ENCODE results near the gene HNRNPA2B1.
"Not testable (repeated sequence)": the region's sequence is repeated elsewhere in the genome, so short reads cannot be mapped to it uniquely, and the experiment has no call there.

The HNRNPA2B1 gene

GRCh38 chr7:26198133-26198780 is 2.3 kb downstream of the HNRNPA2B1 start:
- no peak for DNase-seq (ENCODE audit: low spot score)

DNA sequence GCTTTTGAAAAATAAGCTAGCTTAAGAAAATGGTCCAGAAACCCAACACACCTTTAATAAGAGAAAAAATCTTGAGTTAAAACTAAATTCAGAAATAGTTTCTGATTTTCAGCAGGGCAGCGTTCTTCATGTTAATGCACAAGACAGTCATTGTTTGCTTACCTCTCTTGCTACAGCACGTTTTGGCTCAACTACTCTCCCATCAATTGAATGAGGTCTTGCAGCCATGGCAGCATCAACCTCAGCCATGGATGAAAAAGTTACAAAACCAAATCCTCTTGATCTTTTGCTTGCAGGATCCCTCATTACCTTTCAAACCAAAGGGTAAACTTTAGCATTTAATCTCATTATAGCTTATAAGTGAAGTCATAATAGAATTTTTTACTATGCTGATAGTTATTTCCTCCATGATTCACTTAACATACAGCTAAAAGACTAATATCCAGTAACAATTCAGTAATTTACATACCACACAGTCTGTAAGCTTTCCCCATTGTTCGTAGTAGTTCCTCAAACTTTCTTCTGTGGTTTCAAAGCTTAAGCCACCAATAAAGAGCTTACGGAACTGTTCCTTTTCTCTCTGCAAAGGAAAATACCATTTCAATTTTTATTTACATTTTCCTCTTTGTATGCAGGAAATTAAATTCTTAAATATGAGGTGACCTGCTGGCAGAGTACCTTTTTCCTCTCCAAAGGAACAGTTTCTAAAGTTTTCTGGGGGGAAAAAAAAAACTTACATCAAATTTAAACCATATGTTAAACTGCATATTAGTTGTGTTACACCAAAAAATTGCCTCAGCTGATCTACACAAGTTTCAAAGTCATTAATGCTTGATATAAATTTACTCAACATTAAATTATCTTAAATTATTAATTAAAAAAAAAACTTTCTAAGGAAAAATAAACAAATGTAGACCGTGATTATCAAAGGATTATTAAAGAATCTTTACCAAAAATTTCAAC is 3.1 kb downstream of the HNRNPA2B1 start:
- no peak for DNase-seq (ENCODE audit: low spot score)

DNA sequence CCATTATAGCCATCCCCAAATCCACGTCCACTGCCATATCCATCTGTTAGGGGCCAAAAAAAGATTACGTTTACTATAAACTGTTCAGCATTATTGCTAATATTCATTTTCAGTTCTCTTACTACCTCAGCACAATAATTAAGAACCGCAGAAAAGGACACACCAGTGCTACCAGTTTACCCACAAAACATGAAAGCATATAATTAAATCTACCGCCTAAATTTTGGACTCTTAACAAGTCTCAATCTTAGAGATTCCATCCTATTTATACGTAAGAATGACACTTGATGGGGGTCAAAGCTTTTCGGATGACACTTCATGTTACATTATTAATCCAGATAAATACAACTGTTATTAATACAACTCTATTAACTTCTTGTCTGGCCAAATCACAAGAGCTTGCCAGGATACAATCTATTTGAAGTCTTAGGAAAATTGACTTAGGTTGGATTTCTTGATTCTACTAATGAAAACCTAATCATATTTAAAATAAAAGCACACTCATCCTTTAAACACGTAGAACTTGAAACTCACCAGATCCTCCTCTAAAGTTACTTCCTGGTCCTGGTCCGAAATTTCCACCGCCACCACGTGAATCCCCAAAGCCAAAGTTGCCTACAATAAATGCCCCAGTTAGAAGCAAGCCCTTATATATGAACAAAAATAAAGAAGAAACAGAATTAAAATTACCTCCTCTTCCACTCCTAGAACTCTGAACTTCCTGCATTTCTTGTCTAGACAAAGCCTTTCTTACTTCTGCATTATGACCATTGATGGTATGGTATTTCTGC is 4.5 kb downstream of the HNRNPA2B1 start:
- DNase-seq (ENCODE audit: low spot score), result no peak

- no peak for DNase-seq (ENCODE audit: low spot score)
Observed at GRCh38 chr7:26195182-26195581, 5.4 kb downstream of the HNRNPA2B1 start.

GRCh38 chr7:26194764-26195163 is 5.8 kb downstream of the HNRNPA2B1 start:
- not testable (repeated sequence) for DNase-seq (ENCODE audit: low spot score)

DNA sequence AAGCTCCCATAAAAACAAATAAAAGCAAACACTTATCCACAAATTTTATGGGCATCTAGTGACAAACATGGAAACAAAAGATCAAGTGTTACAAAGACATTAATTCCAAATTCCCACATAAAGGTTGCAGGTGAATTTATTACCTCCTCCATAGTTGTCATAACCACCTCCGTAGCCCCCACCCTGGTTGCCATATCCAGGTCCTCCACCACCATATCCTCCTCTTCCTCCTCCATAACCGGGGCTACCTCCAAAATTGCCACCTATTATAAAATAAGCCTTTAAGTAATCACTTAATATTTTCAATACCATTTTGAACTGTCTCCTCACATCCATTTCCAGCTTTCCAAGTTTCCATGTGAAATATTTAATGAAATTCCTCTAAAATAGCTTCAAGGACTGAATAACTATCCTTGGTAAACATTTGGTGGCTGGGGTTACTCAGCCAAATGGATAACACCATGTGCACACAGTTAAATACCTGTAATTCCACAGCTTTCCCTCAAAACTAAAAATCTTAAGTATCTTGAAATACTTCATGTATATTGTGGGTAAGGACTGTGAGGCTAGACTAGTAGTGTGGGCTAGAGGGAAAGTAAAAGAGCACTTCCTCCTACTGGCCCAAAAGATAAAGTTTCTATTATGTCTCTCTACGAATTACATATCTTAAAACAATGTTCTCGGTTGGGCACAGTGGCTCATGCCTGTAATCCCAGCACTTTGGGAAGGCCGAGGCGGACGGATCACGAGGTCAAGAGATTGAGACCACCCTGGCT is 6.9 kb downstream of the HNRNPA2B1 start:
- no peak for DNase-seq (ENCODE audit: low spot score)

DNA sequence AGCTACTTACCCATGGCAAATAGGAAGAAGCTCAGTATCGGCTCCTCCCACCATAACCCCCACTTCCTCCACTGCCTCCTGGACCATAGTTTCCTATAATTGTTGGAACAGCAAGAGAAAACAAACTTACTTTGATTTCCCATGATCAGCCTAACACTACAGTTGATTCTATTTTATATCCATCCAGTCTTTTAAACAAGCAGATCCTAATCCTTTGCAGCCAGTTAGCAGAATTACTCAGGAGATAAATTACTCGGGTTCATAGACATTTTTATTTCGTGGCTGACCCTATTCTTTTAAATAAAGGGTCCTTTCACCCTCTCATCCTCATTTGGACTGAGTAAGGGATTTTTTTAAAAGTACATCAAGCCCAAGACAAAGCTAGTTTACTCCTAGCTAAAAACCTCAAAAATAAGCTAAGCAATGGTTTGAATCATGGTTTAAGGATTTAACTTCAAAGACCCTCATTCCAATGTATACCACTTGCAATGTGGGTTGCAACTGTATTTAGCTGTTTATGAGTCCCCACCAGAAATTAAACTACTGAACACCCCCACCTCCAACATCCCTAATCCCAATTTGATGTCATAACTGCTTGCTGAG is 8.0 kb downstream of the HNRNPA2B1 start:
- DNase-seq (ENCODE audit: low spot score), result no peak

GRCh38 chr7:26191974-26192479 is 8.5 kb downstream of the HNRNPA2B1 start:
- DNase-seq (ENCODE audit: low spot score), result no peak

DNA sequence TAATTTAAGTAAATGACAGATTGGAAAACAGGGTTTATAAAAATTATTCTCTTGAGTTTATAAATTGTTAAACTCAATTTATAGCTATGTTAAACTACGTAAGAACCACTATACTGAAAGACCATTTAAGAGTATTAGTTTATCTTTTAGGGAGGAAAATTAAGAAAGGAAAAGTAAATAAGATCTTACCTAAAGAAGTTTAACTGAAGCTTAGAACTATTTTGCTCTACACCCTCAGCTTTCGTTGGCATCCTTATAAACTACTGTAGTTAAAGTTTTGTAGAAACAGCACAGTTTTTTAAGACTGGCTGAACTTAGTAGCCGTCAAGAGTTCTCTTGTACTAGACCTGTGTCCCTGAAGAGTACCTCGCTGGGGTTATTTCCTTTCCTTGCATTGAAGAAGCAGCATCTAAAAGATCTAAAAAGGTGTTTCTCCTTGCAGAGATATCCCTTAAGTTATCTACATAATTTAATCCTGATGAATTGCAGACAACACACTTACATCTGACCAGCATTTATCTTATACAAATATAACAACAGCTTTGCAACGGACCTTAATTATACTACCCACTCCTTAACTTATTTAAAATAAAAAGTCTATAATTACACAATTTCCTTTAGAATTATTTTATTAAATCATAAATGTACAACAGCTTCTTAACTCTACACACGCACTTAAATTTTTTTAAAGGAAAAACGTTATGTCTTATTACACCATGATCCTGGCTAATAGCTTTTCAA is 9.1 kb downstream of the HNRNPA2B1 start:
- no peak for DNase-seq (ENCODE audit: low spot score)

DNA sequence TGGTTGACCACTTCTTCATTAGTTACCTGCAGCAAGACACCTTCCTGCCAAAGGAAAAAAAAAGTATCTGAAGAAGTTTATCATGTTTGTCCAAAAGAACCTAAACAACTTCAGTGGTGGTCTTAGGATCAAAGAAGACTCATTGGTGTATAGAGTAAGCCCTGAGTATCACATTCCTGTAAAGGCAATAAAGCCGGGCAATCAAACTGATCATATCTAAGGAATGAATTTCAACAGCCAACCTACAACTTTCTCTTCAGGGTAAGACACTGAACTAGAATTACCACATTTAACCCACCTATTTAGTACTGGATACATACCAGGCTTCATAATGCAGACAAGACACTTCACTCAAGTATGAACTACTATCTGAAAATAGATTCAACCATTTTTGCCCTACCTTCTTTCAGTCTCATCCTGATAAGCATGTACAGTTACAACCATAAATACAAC is 10.1 kb downstream of the HNRNPA2B1 start:
- no peak for DNase-seq (ENCODE audit: low spot score)

GRCh38 chr7:26189697-26190096 is 10.8 kb downstream of the HNRNPA2B1 start:
- no peak for DNase-seq (ENCODE audit: low spot score)

- no peak for DNase-seq (ENCODE audit: low spot score)
Observed at GRCh38 chr7:26188957-26189541, 11.5 kb downstream of the HNRNPA2B1 start.

- DNase-seq (ENCODE audit: low spot score), result no peak
Observed at GRCh38 chr7:26188206-26188956, 12.2 kb downstream of the HNRNPA2B1 start.

DNA sequence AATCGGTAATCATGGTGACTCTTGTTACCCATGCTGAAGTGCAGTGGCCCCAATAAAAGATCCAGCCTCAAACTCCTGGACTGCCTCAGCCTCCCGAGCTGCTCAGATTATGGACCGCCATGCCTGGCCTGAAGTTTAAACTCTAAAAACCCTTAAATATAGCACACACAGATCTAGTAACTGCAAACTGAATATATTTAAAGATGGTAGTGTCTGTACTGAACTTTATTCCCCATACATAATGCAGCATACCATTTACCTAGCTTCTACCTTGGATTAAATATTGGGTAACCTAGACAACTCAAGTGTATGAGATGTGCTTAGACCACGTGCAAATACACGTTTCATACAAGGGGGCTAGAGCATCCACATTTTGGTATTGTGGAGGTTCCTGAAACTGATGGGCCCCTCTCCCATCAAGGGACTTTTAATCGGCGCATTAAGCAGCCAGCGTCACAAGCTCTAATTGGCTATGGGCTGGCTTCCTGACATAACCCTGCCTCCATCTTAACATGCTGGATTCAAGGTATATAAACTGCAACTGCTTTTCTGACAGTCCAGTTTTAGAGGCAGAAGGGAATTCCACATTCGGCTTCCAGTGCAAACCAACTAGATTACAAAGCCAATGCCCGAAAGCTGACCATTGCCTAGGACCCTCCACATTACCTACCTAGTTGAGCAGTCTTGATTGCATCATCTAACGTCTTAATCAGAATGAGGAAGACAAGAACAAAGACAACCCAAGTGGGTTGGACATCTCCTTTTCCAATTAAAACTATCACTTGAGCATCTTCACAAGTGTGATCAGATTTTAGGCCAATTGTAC is 13.0 kb downstream of the HNRNPA2B1 start:
- DNase-seq (ENCODE audit: low spot score), result no peak

DNA sequence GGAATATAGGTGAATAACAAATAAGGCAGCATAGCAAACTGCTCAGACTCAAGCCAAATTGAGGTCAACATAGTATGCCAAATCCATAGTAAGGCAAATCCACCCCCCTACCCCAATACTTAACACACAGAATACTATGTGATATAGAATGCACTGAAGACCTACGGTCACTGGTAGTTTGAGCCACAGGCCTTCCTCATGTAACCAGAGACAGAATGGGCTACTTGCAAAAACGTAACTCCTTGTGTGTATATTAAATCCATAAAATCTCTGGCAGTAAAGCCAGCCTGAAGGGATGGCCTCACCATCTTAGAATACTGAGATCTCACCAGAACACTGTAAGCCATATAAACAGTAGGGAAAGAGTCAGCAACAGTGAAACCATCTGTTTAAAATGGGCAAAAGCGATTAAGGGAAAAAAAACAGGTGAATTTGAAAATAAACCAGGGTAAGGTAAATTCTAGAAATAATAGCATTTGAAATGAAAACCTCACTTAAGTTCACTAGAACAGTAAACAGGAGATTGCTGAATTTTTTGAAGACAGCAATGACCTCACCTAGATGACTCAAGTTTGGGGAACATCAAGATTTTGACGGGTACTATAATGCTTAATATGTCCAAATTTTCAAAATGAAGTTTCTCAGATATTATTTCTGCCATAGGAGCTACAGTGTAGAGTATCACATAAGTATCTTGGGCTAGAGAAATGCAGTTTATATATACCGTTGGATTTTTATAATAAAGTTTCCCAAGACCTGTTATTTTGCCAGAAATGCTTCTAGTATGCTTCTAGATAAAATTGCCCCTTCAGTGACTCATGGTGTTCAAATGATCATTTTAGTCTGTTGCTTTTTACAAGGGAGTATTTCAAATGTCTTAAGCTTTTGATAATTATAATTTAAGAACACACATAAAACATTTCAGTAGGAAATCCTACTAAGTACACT is 13.9 kb downstream of the HNRNPA2B1 start:
- DNase-seq (ENCODE audit: low spot score), result no peak

GRCh38 chr7:26185844-26186180 is 14.7 kb downstream of the HNRNPA2B1 start:
- no peak for DNase-seq (ENCODE audit: low spot score)

All from Ammon's horn (tissue), 1 donor.